MV-4-11 (cell line): ENCODE measurements around the gene STK40.

Experiments
- DNase-seq: peaks from one replicate; lab custom pipeline; 2025; lab: John Stamatoyannopoulos, UW

The STK40 gene

GRCh38 chr1:36397378-36398230 lies 11.9 kb upstream of the STK40 start, which contains the start of gene LSM10:
Gene LSM10 (minus strand): TSS chr1:36397908. CDS start chr1:36394129, 3,779 bp downstream.
- peak; percentile 87 for DNase-seq

- no peak for DNase-seq
These were observed 11.3 kb upstream of the STK40 start for GRCh38 chr1:36397083-36397377.

GRCh38 chr1:36396359-36396758 lies 10.6 kb upstream of the STK40 start:
- DNase-seq, result no peak

- no peak for DNase-seq
These were observed 8.0 kb upstream of the STK40 start for GRCh38 chr1:36393686-36394085.

- no peak for DNase-seq
These were observed 7.1 kb upstream of the STK40 start for GRCh38 chr1:36392836-36393235.

GRCh38 chr1:36391271-36391670 lies 5.5 kb upstream of the STK40 start:
- DNase-seq, result no peak

GRCh38 chr1:36390411-36390810 lies 4.7 kb upstream of the STK40 start:
- no peak for DNase-seq

- peak; percentile 53 for DNase-seq
These were observed 4.3 kb upstream of the STK40 start for GRCh38 chr1:36389999-36390398.

GRCh38 chr1:36389261-36389660 lies 3.5 kb upstream of the STK40 start:
- DNase-seq, result no peak

- DNase-seq, result peak; percentile 86
These were observed 1.6 kb upstream of the STK40 start for GRCh38 chr1:36387141-36387949.

- peak; percentile 100 for DNase-seq
These were observed 779 bp upstream of the STK40 start for GRCh38 chr1:36386265-36387140.

- peak; percentile 38 for DNase-seq
These were observed 948 bp downstream of the STK40 start for GRCh38 chr1:36384542-36385409.

GRCh38 chr1:36383240-36383639 lies 2.5 kb downstream of the STK40 start:
- no peak for DNase-seq

- peak; percentile 37 for DNase-seq
These were observed 3.1 kb downstream of the STK40 start for GRCh38 chr1:36382669-36383068.

GRCh38 chr1:36382231-36382630 lies 3.5 kb downstream of the STK40 start:
- DNase-seq, result no peak

- no peak for DNase-seq
These were observed 4.3 kb downstream of the STK40 start for GRCh38 chr1:36381405-36381804.

GRCh38 chr1:36380782-36381181 lies 4.9 kb downstream of the STK40 start:
- no peak for DNase-seq

- DNase-seq, result no peak
These were observed 5.5 kb downstream of the STK40 start for GRCh38 chr1:36380143-36380619.

- DNase-seq, result no peak
These were observed 7.8 kb downstream of the STK40 start for GRCh38 chr1:36377791-36378492.

- no peak for DNase-seq
These were observed 13.1 kb downstream of the STK40 start for GRCh38 chr1:36372617-36373016.
